Endodermal cell (in vitro differentiated cells): Measurements from ENCODE around the gene WDFY3. TPM values are rescaled to one million over a fixed set of nuclear protein-coding genes. Genes with fewer than 3 reads are reported as not detected.

Experiments
- DNase-seq: peaks from one replicate; pipeline ENCODE4 v3.0.0-alpha.2; 2017
- H3K27ac ChIP-seq: 2 replicates; pipeline ENCODE4 v1.5.1; 2013; ENCODE audit warnings: mild to moderate bottlenecking, low read depth, low read length, moderate library complexity
- H3K27me3 ChIP-seq: 2 replicates; pipeline ENCODE4 v1.6.1; 2013; ENCODE audit warnings: mild to moderate bottlenecking, low read length, moderate library complexity; ENCODE audit not compliant: insufficient read depth, control insufficient read depth, poor library complexity, severe bottlenecking
- H3K36me3 ChIP-seq: 2 replicates; pipeline ENCODE4 v1.7.0; 2013; ENCODE audit warnings: mild to moderate bottlenecking, low read length, moderate library complexity; ENCODE audit not compliant: control insufficient read depth, insufficient read depth
- H3K4me1 ChIP-seq: one replicate; pipeline ENCODE4 v1.7.0; 2013; ENCODE audit warnings: low read length; ENCODE audit not compliant: control insufficient read depth, insufficient read depth
- H3K4me3 ChIP-seq: 2 replicates; pipeline ENCODE4 v1.5.1; 2013; ENCODE audit warnings: mild to moderate bottlenecking, low read length, moderate library complexity
- H3K9ac ChIP-seq: 2 replicates; pipeline ENCODE4 v1.6.1; 2013; ENCODE audit warnings: mild to moderate bottlenecking, low read length, moderate library complexity; ENCODE audit not compliant: poor library complexity, severe bottlenecking; ENCODE audit errors: extremely low read depth
- H3K9me3 ChIP-seq: 2 replicates; pipeline ENCODE4 v1.6.1; 2013; ENCODE audit warnings: mild to moderate bottlenecking, low read length, moderate library complexity; ENCODE audit not compliant: control insufficient read depth
- H3K27ac Mint-ChIP-seq: 2 replicates; pipeline ENCODE4 v1.8.0; 2020; ENCODE audit warnings: mixed read lengths
- H3K27me3 Mint-ChIP-seq: 2 replicates; pipeline ENCODE4 v1.8.0; 2021; ENCODE audit warnings: mild to moderate bottlenecking, mixed read lengths; ENCODE audit not compliant: insufficient read depth
- H3K36me3 Mint-ChIP-seq: 2 replicates; pipeline ENCODE4 v1.8.0; 2020; ENCODE audit warnings: low read depth, mixed read lengths
- H3K4me1 Mint-ChIP-seq: 2 replicates; pipeline ENCODE4 v1.8.0; 2020; ENCODE audit warnings: mixed read lengths
- H3K4me3 Mint-ChIP-seq: 2 replicates; pipeline ENCODE4 v1.8.0; 2020; ENCODE audit warnings: mild to moderate bottlenecking, moderate library complexity, mixed read lengths
- H3K9me3 Mint-ChIP-seq: 2 replicates; pipeline ENCODE4 v1.8.0; 2020; ENCODE audit warnings: mild to moderate bottlenecking, mixed read lengths
- WGBS, 2 experiments: methylation state at CpG; one replicate each; pipeline versions ENCODE4 v1.1.5 to v1.1.7; 2013; ENCODE audit warnings: missing lambda C conversion rate in 2 of 2, mixed read lengths in 1 of 2; ENCODE audit not compliant: insufficient coverage in 1 of 2, insufficient read length in 1 of 2; 5-methylcytosine and 5-hydroxymethylcytosine counted together
- total RNA-seq, 2 donors: library from RNA; stranded (reverse); fragmentation: NEBNext Ultra II Directional in 1 of 2; extraction: Animal tissue kit (Norgen Biotek cat#: 25700) in 1 of 2; gene quantifications; 2 replicates in 1 of 2; 3 replicates in 1 of 2; pipeline ENCODE4 v1.2.1, GENCODE V29; 2021
- TF ChIP-seq, protein P1 (sequence below): fragments of 200-600 bp; sonication (generic); conservative IDR thresholded peaks from 2 replicates; pipeline ENCODE4 v1.5.0; 2021; ENCODE audit warnings: antibody characterized with exemption, mild to moderate bottlenecking

Gene WDFY3
- total RNA-seq, 2 donors from 2014 or later = 91.1 to 103 TPM

DNA sequence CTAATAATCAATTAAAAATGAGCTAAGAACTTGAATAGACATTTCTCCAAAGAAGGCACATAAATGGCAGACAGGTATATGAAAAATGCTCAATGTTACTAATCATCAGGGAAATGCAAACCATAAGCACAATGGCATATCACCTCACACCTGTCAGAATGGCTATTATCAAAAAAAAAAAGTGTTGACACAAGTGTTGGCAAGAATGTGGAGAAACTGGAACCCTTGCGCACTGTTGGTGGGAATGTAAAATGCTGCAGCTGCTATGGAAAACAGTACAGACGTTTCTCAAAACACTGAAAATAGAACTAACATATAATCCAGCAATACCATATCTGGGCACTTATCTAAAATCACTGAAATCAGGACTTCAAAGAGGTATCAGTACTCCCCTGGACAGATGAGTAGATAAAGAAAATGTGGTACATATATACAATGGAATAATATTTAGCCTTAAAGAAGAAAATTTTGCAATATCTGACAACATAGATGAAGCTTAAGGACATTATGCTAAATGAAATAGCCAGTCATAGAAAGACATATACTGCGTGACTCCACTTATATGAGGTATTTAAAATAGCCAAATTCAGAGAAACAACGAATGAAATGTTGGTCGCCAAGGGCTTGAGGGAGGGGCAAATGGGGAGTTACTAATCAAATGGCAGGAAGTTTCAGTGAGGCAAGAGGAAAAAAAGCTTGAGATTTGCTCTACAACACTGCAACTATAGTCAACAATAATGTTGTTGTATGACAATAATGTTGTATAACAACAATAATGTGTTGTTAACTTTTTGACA is 175.5 kb downstream of the WDFY3 start:
- H3K27me3 Mint-ChIP-seq = no peaks in the 10 kb centered on the region
- H3K9ac ChIP-seq = no peak overlapping the region
- no peak overlapping the region for H3K4me3 Mint-ChIP-seq
- 93 to 100% methylated on average over 1 to 5 of the region's 5 CpGs for WGBS, 2 experiments
- no peaks in the 10 kb centered on the region for H3K27me3 ChIP-seq
- no peak overlapping the region for H3K27ac Mint-ChIP-seq
- H3K27ac ChIP-seq = no peak overlapping the region
- H3K9me3 ChIP-seq = no peaks in the 10 kb centered on the region
- H3K9me3 Mint-ChIP-seq = no peaks in the 10 kb centered on the region
- peaks cover 76% of the 10 kb centered on the region for H3K36me3 ChIP-seq
- no peaks in the 10 kb centered on the region for H3K4me1 ChIP-seq
- TF ChIP-seq, protein P1, sequence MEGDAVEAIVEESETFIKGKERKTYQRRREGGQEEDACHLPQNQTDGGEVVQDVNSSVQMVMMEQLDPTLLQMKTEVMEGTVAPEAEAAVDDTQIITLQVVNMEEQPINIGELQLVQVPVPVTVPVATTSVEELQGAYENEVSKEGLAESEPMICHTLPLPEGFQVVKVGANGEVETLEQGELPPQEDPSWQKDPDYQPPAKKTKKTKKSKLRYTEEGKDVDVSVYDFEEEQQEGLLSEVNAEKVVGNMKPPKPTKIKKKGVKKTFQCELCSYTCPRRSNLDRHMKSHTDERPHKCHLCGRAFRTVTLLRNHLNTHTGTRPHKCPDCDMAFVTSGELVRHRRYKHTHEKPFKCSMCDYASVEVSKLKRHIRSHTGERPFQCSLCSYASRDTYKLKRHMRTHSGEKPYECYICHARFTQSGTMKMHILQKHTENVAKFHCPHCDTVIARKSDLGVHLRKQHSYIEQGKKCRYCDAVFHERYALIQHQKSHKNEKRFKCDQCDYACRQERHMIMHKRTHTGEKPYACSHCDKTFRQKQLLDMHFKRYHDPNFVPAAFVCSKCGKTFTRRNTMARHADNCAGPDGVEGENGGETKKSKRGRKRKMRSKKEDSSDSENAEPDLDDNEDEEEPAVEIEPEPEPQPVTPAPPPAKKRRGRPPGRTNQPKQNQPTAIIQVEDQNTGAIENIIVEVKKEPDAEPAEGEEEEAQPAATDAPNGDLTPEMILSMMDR = no peak
- H3K4me1 Mint-ChIP-seq = peaks cover 3% of the 10 kb centered on the region
- peaks cover 48% of the 10 kb centered on the region for H3K36me3 Mint-ChIP-seq
- H3K4me3 ChIP-seq = no peak overlapping the region
- DNase-seq = no peak

DNA sequence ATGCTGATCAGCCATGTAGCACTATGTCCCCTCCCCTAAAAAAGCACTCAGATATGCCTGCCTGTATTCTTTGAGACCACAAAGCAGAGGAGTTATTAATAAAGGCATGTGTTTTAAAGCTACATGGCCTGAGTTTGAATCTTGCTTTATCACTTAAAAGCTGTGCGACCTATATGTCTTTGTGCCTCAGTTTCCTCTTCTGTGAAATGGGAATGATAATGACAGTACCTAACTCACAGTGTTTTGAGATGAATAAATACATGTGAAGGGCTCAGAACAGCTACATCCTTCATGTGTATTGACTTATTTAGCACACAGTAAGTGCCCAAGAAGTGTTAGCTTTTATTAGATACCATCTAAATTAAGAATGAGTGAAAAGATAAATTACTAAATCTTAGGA is 180.0 kb downstream of the WDFY3 start:
- H3K9ac ChIP-seq = no peak overlapping the region
- H3K4me1 ChIP-seq = no peaks in the 10 kb centered on the region
- no peak overlapping the region for H3K4me3 ChIP-seq
- no peaks in the 10 kb centered on the region for H3K9me3 Mint-ChIP-seq
- peaks cover 4% of the 10 kb centered on the region for H3K9me3 ChIP-seq
- no peak for DNase-seq
- H3K4me3 Mint-ChIP-seq = no peak overlapping the region
- H3K36me3 Mint-ChIP-seq = peaks cover 55% of the 10 kb centered on the region
- 97 to 100% methylated on average over 1 of the region's 1 CpG for WGBS, 2 experiments
- peaks cover 6% of the 10 kb centered on the region for H3K4me1 Mint-ChIP-seq
- H3K36me3 ChIP-seq = peaks cover 76% of the 10 kb centered on the region
- H3K27me3 ChIP-seq = no peaks in the 10 kb centered on the region
- TF ChIP-seq, protein P1 = no peak
- no peak overlapping the region for H3K27ac ChIP-seq
- H3K27ac Mint-ChIP-seq = no peak overlapping the region
- H3K27me3 Mint-ChIP-seq = no peaks in the 10 kb centered on the region

DNA sequence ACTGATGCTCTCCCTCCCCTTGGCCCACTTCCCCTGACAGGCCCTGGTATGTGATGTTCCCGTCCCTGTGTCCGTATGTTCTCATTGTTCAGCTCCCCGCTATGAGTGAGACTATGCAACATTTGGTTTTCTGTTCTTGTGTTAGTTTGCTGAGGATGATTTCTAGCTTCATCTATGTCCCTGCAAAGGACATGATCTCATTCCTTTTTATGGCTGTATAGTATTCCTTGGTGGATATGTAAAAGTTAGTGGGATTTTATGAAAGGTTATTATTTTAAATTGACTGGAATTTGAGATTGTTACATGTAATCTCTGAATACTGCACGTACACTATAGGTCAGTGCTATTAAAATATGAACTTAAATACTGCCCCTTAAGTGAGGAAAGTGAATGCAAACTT is 184.0 kb downstream of the WDFY3 start:
- H3K4me1 ChIP-seq = no peaks in the 10 kb centered on the region
- no peak overlapping the region for H3K9ac ChIP-seq
- H3K27me3 Mint-ChIP-seq = no peaks in the 10 kb centered on the region
- TF ChIP-seq, protein P1 = no peak
- H3K36me3 Mint-ChIP-seq = peaks cover 52% of the 10 kb centered on the region
- peaks cover 80% of the 10 kb centered on the region for H3K36me3 ChIP-seq
- H3K27ac Mint-ChIP-seq = no peak overlapping the region
- 97 to 100% methylated on average over 1 to 4 of the region's 4 CpGs for WGBS, 2 experiments
- peaks cover 4% of the 10 kb centered on the region for H3K9me3 ChIP-seq
- H3K4me3 Mint-ChIP-seq = no peak overlapping the region
- no peaks in the 10 kb centered on the region for H3K9me3 Mint-ChIP-seq
- no peak overlapping the region for H3K27ac ChIP-seq
- H3K27me3 ChIP-seq = no peaks in the 10 kb centered on the region
- H3K4me3 ChIP-seq = no peak overlapping the region
- H3K4me1 Mint-ChIP-seq = peaks cover 4% of the 10 kb centered on the region
- no peak for DNase-seq
